Stimulated activated CD4-positive, alpha-beta T cell treated with anti-CD3 and anti-CD28 coated beads, Interleukin-12 subunit alpha, Interleukin-12 subunit beta, amount 100 ng/mL, for 24 hours (primary cell): ENCODE data around the gene CDKN2D.
"Not testable (repeated sequence)": the region's sequence is repeated elsewhere in the genome, so short reads cannot be mapped to it uniquely, and the experiment has no call there.

Experiments
- DNase-seq, 2 experiments: peaks; one replicate each; pipeline ENCODE4 v3.0.0-alpha.2; 2020; ENCODE audit warnings: low read depth in 2 of 2

Gene CDKN2D

GRCh38 chr19:10580979-10581631, 12.3 kb upstream of the CDKN2D start:
- DNase-seq = peak; percentile 75 to 90

GRCh38 chr19:10577951-10578350, 9.2 kb upstream of the CDKN2D start:
- no peak for DNase-seq

GRCh38 chr19:10575011-10575716, 6.4 kb upstream of the CDKN2D start:
- no peak for DNase-seq

GRCh38 chr19:10574462-10574861, 5.7 kb upstream of the CDKN2D start:
- no peak for DNase-seq

GRCh38 chr19:10573793-10574192, 5.0 kb upstream of the CDKN2D start:
- not testable (repeated sequence) for DNase-seq

- no peak for DNase-seq
These were observed 535 bp downstream of the CDKN2D start for GRCh38 chr19:10568062-10568825.

GRCh38 chr19:10567656-10568055, 1.1 kb downstream of the CDKN2D start:
- no peak for DNase-seq

- no peak for DNase-seq
These were observed 1.9 kb downstream of the CDKN2D start for GRCh38 chr19:10566658-10567410.

- no peak for DNase-seq
These were observed 2.4 kb downstream of the CDKN2D start for GRCh38 chr19:10566408-10566657.

GRCh38 chr19:10565567-10566407, 3.0 kb downstream of the CDKN2D start, which contains the start of gene KRI1:
Gene KRI1, minus strand, starts transcription at chr19:10566010. Its CDS starts 11 bp downstream, at chr19:10565999.
- peak; percentile 94 to 99 for DNase-seq

GRCh38 chr19:10565028-10565566, 3.7 kb downstream of the CDKN2D start:
- peak in 1 of 2 experiments; percentile 59 for DNase-seq

- no peak for DNase-seq
These were observed 6.2 kb downstream of the CDKN2D start for GRCh38 chr19:10562609-10563008.

- DNase-seq = no peak
These were observed 8.6 kb downstream of the CDKN2D start for GRCh38 chr19:10560154-10560553.

GRCh38 chr19:10557603-10558197, 11.1 kb downstream of the CDKN2D start:
- no peak for DNase-seq

- DNase-seq = no peak
These were observed 13.2 kb downstream of the CDKN2D start for GRCh38 chr19:10555610-10555973.

- no peak for DNase-seq
These were observed 13.8 kb downstream of the CDKN2D start for GRCh38 chr19:10554760-10555609.

- DNase-seq = no peak
These were observed 14.8 kb downstream of the CDKN2D start for GRCh38 chr19:10553943-10554381.

- no peak for DNase-seq
These were observed 15.6 kb downstream of the CDKN2D start for GRCh38 chr19:10553087-10553667.

GRCh38 chr19:10552510-10553053, 16.2 kb downstream of the CDKN2D start:
- no peak for DNase-seq
